Measurements from ENCODE around the gene HERC3. TPM values are rescaled to one million over a fixed set of nuclear protein-coding genes. Genes with fewer than 3 reads are reported as not detected.

Gene HERC3
- total RNA-seq, 2 experiments from 2014 or later, result 59.7 to 66.4 TPM

GRCh38 chr4:88722828-88723227 lies 130.5 kb downstream of the HERC3 start:
- TF ChIP-seq, protein P1, sequence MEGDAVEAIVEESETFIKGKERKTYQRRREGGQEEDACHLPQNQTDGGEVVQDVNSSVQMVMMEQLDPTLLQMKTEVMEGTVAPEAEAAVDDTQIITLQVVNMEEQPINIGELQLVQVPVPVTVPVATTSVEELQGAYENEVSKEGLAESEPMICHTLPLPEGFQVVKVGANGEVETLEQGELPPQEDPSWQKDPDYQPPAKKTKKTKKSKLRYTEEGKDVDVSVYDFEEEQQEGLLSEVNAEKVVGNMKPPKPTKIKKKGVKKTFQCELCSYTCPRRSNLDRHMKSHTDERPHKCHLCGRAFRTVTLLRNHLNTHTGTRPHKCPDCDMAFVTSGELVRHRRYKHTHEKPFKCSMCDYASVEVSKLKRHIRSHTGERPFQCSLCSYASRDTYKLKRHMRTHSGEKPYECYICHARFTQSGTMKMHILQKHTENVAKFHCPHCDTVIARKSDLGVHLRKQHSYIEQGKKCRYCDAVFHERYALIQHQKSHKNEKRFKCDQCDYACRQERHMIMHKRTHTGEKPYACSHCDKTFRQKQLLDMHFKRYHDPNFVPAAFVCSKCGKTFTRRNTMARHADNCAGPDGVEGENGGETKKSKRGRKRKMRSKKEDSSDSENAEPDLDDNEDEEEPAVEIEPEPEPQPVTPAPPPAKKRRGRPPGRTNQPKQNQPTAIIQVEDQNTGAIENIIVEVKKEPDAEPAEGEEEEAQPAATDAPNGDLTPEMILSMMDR (IDR thresholded peaks at IDR 0.05), result no peak
- DNase-seq (no peak), ATAC-seq (no peak)
- POLR2A ChIA-PET, result interaction anchor here (0.6 kb wide), 1 partner anchor 193 kb away, joined by 4 read pairs; no protein-coding TSS in a partner anchor
- H3K27me3 Mint-ChIP-seq, result no peaks in the 10 kb centered on the region
- peaks cover 4% of the 10 kb centered on the region for H3K9me3 Mint-ChIP-seq
- CTCF ChIA-PET, result interaction anchor here (1.1 kb wide), 1 partner anchor 301 kb away, joined by 3 read pairs; no protein-coding TSS in a partner anchor
- no peak overlapping the region for H3K4me3 Mint-ChIP-seq
- H3K4me1 Mint-ChIP-seq (ENCODE audit: low read depth), result no peaks in the 10 kb centered on the region
- no peak overlapping the region for H3K27ac Mint-ChIP-seq
- H3K36me3 Mint-ChIP-seq (ENCODE audit: low read depth), result peaks cover 17% of the 10 kb centered on the region
- intact Hi-C loops (cut with micrococcal nuclease), result no loop called here

DNA sequence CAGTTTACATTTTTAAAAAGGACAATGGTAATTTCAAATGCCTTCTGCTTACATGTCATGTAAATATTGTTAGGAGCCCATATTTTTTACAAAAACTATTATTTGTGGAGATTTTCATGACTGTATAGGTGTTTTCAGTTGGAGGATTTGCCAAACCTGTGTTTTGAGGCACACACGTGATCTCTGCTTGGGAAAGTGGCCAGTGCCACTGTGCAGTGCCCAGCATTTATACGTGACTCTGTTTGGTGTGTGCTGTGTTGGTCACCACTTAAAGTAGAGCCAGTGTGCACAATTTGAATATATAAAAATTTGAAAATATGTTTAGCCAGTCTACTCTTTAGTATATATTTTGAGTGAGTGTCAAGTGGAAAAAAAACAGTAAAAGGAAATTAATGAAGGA lies 132.1 kb downstream of the HERC3 start:
- intact Hi-C loops (cut with micrococcal nuclease), result no loop called here
- ChIA-PET CTCF (interaction anchor here (0.7 kb wide), 1 partner anchor 67 kb away, joined by 3 read pairs; no protein-coding TSS in a partner anchor), POLR2A (no interaction called here)
- no peaks in the 10 kb centered on the region for H3K27me3 Mint-ChIP-seq
- ATAC-seq, result no peak
- no peak overlapping the region for H3K4me3 Mint-ChIP-seq
- H3K27ac Mint-ChIP-seq, result no peak overlapping the region
- TF ChIP-seq, protein P1 (IDR thresholded peaks at IDR 0.05), result no peak
- DNase-seq, result no peak
- no peaks in the 10 kb centered on the region for H3K4me1 Mint-ChIP-seq (ENCODE audit: low read depth)
- H3K36me3 Mint-ChIP-seq (ENCODE audit: low read depth), result peaks cover 6% of the 10 kb centered on the region
- H3K9me3 Mint-ChIP-seq, result no peaks in the 10 kb centered on the region

DNA sequence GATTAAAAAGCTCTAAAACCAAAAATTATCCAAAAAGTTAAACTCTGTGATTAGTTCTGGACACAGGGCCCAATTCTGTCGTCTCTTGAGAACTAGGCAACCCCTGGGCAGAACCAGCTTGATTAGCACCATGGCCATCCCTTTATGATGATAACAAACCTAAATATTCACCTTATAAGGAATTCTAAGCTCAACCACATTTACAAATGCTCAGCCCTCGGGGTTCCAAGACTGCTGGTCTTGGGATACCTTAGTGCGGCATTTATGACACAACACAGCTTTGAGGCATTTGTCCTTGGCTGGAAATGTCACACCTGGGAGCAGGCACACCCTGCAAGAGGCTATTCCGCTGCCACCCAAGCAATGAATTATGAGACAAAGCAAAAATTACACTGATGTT lies 132.9 kb downstream of the HERC3 start:
- H3K4me3 Mint-ChIP-seq, result no peak overlapping the region
- POLR2A ChIA-PET, result no interaction called here
- H3K27ac Mint-ChIP-seq, result no peak overlapping the region
- intact Hi-C loops (cut with micrococcal nuclease), result no loop called here
- no peaks in the 10 kb centered on the region for H3K27me3 Mint-ChIP-seq
- no peaks in the 10 kb centered on the region for H3K9me3 Mint-ChIP-seq
- TF ChIP-seq, protein P1 (IDR thresholded peaks at IDR 0.05), result no peak
- H3K4me1 Mint-ChIP-seq (ENCODE audit: low read depth), result no peaks in the 10 kb centered on the region
- no peak for ATAC-seq
- peaks cover 6% of the 10 kb centered on the region for H3K36me3 Mint-ChIP-seq (ENCODE audit: low read depth)
- DNase-seq, result no peak
- CTCF ChIA-PET, result interaction anchor here (0.7 to 1.4 kb wide), 2 partner anchors 67 to 185 kb away, joined by 3 to 5 read pairs; no protein-coding TSS in a partner anchor

GRCh38 chr4:88725986-88726385 lies 133.7 kb downstream of the HERC3 start:
- Mint-ChIP-seq H3K9me3 (no peaks in the 10 kb centered on the region), H3K27me3 (no peaks in the 10 kb centered on the region), H3K36me3 (ENCODE audit: low read depth) (peaks cover 6% of the 10 kb centered on the region), H3K27ac (no peak overlapping the region), H3K4me1 (ENCODE audit: low read depth) (no peaks in the 10 kb centered on the region), H3K4me3 (no peak overlapping the region)
- intact Hi-C loops (cut with micrococcal nuclease), result no loop called here
- CTCF ChIA-PET, result interaction anchor here (1.0 to 1.4 kb wide), 2 partner anchors 11 to 186 kb away, joined by 3 to 5 read pairs; no protein-coding TSS in a partner anchor
- ATAC-seq, result no peak
- no peak for DNase-seq
- TF ChIP-seq, protein P1 (IDR thresholded peaks at IDR 0.05), result no peak
- POLR2A ChIA-PET, result no interaction called here

DNA sequence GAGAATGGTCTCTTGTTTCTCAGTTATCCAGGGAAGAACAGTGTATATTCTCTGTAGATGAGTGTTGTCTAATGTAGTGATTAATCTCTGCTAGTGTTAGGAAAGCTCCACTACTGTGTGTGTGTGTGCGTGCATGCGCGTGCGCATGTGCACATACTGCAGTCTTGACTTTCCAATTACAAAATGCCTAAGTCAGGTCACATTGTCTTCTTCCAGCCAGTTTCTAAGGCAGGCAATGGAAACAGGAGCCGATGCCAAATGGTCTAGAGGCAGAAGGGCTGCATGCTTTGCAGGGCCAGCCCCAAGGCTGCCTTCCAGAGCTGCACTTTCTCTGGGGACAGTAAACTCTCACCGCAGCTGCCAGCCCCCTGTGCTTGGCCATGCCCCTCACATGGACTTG lies 135.9 kb downstream of the HERC3 start:
- Mint-ChIP-seq H3K36me3 (ENCODE audit: low read depth) (peaks cover 4% of the 10 kb centered on the region), H3K4me3 (no peak overlapping the region), H3K4me1 (ENCODE audit: low read depth) (no peaks in the 10 kb centered on the region), H3K27ac (no peak overlapping the region), H3K9me3 (no peaks in the 10 kb centered on the region), H3K27me3 (no peaks in the 10 kb centered on the region)
- ChIA-PET POLR2A (interaction anchor here (0.6 kb wide), 1 partner anchor 172 kb away, joined by 3 read pairs; no protein-coding TSS in a partner anchor), CTCF (no interaction called here)
- DNase-seq (no peak), ATAC-seq (no peak)
- TF ChIP-seq, protein P1 (IDR thresholded peaks at IDR 0.05), result no peak
- intact Hi-C loops (cut with micrococcal nuclease), result no loop called here
